Middle frontal gyrus (tissue), 1 donor: ENCODE results near the gene RGCC.

Experiments used
- DNase-seq: peaks from one replicate; pipeline ENCODE4 v3.0.0-alpha.2; 2015; ENCODE audit warnings: low spot score; ENCODE audit errors: extremely low spot score

The RGCC gene

GRCh38 chr13:41453620-41454019 lies 3.7 kb upstream of the RGCC start:
- DNase-seq = no peak

DNA sequence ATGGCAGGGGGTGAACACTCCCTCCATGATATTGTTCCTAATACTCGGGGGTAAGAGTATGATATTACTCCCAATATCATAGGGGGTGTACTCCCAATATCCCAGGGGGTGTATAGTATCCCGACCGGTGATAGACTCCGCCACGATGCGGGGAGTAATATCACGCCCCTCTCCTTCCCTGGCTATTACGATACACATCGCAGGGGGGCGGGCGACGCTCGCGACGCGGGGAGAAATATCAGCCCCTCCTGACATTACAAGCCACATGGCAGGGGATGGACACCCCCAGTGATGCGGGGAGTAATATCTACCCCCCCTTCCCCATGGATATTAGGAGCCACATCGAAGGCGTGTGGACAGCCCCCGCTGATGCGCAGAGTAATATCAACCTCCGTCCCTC lies 3.2 kb upstream of the RGCC start:
- DNase-seq = no peak

DNA sequence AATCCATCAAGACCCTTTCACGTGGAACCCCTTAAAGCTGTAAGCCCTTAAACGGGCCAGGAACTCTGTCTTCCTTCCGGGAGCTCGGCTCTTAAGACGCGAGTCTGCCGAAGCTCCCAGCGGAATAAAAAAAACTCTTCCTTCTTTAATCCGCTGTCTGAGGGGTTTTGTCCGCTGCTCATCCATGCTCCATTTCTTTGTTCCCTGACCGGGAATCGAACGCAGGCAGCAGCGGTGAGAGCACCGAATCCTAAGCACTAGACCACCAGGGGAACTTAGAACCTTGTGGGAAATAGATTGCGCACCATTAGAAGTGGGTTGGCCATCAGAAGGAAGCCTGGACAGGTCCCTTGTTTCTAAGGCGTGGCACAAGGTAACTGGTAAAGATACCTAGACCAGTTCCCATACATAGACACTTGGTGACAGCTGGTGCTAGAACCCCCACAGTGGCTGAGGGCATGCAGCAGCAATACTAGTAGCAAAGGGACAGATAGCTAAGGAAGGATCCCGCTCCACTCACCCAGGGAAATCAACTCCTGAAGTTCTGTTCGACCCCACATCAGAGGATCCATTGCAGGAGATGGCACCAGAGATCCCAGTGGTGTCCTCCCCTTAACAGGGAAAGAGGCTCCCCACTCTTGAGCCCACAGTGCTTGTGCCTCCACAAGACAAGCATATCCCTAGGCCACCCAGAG lies 1.5 kb upstream of the RGCC start:
- DNase-seq = no peak

GRCh38 chr13:41457589-41458186 lies 338 bp downstream of the RGCC start:
- no peak for DNase-seq

DNA sequence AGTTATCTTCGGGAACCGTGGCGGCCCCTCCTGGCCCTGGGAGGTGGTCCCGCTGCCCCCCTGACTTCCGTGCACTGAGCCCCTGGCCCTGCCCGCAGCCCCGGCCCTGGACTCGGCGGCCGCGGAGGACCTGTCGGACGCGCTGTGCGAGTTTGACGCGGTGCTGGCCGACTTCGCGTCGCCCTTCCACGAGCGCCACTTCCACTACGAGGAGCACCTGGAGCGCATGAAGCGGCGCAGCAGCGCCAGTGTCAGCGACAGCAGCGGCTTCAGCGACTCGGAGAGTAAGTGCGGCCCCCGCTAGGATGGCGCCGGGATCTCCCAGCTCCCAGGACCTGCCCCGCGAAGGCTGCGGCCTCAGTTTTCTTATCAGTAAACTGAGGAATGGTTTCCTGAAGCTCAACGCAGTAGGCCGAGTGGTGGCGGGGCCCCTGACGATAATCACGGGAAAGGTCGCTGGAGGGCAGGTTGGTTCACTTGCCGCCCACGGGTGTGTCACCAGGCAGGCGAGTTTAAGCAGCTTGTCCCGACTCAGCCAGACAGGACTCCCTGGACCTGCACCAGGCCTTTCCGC lies 924 bp downstream of the RGCC start:
- DNase-seq = no peak

GRCh38 chr13:41458761-41459431 lies 1.5 kb downstream of the RGCC start:
- no peak for DNase-seq

DNA sequence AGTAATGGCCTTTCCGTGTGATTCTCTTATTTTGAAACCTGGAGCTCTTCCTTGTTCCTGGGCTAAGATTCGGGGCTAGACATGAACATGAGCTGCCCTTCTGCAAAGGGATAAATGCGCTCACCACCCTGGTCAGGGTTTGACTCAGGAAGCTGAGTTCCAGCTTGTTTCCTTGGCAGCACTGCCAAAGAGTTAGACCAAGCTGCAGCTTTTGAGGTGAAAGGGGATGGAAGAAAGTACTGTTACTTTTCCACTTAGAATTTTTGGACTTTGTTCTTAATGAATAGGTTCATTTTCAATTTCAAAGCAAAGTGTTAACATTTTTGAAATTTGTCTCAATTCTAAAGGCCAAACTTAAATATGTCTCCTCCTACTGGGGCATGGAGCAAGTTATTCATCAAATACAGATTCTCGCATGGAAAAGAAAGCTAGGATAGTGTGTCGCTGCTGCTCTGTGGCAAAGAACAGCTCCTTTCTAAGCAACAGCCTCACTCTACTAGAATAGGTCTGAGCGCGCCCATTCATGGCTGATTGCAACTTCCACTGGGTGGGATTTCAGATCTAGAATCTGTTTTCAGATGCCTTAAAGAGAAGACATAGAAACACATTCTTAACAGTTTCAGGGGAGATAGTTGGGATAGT lies 2.2 kb downstream of the RGCC start:
- no peak for DNase-seq

DNA sequence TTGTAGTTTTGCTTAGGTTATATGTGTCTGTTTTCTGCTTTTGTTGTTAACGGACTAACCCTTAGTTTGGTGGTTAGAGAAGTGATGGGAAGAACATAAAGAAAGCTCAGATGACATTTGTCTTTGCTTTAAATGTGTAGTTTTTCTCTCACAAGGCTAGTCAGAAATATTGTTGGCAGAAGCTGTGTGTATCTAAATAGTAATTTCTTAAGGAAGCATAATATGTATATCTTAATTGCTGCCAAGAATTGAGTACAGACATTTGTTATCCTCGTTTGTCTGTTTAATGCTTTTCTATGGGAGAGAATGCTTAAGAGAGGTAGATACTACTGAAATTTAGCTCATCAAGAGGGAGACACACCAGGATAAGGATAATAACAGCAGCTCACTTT lies 2.7 kb downstream of the RGCC start:
- no peak for DNase-seq

- no peak for DNase-seq
Observed at GRCh38 chr13:41460930-41461329, 3.6 kb downstream of the RGCC start.

- DNase-seq = no peak
Observed at GRCh38 chr13:41461527-41462139, 4.3 kb downstream of the RGCC start.

GRCh38 chr13:41462427-41462826 lies 5.1 kb downstream of the RGCC start:
- DNase-seq = no peak

- DNase-seq = no peak
Observed at GRCh38 chr13:41463838-41464602, 6.7 kb downstream of the RGCC start.

GRCh38 chr13:41465241-41465847 lies 8.0 kb downstream of the RGCC start:
- no peak for DNase-seq

- no peak for DNase-seq
Observed at GRCh38 chr13:41465898-41466320, 8.6 kb downstream of the RGCC start.

DNA sequence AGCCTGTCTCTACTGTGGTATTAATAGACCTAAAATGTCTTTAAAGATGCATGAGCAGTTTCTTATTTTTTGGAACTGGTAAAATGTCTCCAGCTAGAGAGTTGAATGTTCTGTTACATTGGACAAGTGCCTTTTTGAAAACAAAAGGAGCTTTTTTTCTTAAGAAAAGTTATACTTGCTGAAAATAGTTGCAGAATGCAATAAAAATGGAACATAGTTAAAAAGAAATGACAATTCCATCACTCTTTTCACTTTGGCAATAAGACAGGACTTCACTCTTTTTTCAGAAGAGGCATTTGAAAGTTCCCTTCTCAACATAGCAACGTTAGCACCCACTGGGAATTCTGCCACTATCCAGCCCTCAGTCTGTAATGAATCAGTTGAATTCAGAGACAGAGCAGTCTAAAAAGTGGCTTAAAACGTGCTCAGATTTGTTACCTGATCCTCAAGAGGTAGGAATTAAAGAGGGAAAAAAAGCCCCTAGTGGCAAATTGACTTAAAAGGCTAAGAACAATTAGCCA lies 10.1 kb downstream of the RGCC start:
- peak; percentile 39 for DNase-seq

DNA sequence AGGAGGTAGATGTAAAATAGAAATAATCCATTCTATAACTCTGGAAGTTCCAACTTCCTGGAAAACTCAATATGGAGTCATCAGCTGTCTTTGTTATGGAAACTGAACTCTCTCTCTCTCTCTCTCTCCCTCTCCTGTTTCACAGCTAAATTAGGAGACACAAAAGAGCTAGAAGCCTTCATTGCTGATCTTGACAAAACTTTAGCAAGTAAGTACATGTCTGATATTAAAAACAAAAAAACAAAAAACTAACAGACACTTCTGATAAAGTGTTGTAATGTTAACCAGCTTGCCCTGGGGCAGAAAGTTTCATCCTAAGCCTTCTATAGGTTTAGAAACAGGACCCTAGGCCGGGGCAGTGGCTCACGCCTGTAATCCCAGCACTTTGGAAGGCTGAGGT lies 11.3 kb downstream of the RGCC start:
- DNase-seq = no peak

DNA sequence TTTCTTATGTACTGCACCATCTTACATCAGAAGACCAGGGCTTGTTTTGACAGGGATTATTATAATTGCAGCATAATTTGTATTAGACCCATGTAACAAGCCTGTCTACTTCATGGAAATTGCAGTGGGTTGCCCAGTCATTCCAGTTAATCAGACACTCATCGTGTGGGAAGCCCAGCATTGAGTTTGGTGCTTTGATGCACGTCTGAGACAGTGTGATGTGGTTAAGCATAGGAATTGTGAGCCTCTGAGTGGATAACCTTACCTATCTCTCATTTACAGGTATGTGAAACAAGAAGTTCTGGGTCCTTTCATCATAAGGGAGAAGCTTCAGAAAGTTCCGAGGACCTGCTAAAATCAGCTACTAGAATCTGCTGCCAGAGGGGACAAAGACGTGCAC lies 12.8 kb downstream of the RGCC start:
- no peak for DNase-seq

DNA sequence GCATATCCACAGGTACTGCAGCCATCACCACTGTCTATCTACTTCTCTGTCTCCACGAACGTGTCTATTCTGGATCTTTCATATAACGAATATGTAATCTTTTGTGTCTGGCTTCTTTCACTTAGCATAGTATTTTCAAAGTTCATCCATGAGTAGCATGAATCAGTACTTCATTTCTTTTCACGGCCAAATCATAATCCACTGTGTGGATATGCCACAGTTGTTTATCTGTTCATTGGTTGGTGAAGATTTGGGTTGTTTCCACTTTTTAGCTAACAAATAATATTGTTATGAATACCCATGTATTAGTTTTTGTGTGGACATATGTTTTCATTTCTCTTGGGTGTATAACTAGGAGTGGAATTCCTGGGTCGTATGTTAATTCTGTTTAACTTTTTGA lies 14.4 kb downstream of the RGCC start:
- DNase-seq = no peak

- DNase-seq = no peak
Observed at GRCh38 chr13:41487222-41487621, 29.9 kb downstream of the RGCC start.

DNA sequence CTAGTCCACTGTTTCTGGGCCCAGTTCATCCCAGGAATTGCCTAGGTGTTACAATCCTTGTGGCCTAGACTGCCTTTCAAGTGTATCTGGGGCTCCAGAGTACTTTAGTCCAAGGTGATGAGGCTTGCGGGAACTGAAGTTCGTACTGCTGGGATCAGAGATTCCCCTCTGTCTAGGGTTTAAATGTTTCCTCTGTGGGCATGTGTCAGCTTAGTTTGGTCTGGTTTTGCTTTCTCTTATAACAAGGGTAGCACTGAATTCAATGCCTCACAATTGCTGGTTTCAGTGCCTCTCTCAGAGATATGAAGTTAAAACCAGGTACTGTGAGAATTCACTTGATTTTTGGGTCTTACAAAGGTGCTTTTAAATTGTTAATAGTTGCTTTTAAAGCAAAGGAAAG lies 30.8 kb downstream of the RGCC start:
- no peak for DNase-seq
